Natural killer cell (primary cell): ENCODE data around the gene SORCS1. TPM values are rescaled to one million over a fixed set of nuclear protein-coding genes. Genes with fewer than 3 reads are reported as not detected.

Experiments
- ATAC-seq, 3 donors: fragments of 150-1000 bp in 2 of 3; fragments of 200-7000 bp in 1 of 3; cut with Tn5 transposase; 1 replicate in 1 of 3; 2 replicates in 2 of 3; pipeline ENCODE4 v1.10.0; 2021; ENCODE audit warnings: mild to moderate bottlenecking in 2 of 3, moderate library complexity in 2 of 3
- DNase-seq, 2 donors: peaks; one replicate each; pipeline versions ENCODE4 v3.0.0 to v3.0.0-alpha.2; 2013 to 2021; ENCODE audit warnings: mixed read lengths in 1 of 2
- H3K27ac ChIP-seq: one replicate; pipeline ENCODE4 v1.5.1; 2013; ENCODE audit warnings: mild to moderate bottlenecking, low read length
- H3K27me3 ChIP-seq: one replicate; pipeline ENCODE4 v1.6.1; 2013; ENCODE audit warnings: low read length; ENCODE audit not compliant: control insufficient read depth, insufficient read depth
- H3K36me3 ChIP-seq: one replicate; pipeline ENCODE4 v1.6.1; 2013; ENCODE audit warnings: low read length; ENCODE audit not compliant: control insufficient read depth, insufficient read depth
- H3K4me1 ChIP-seq: one replicate; pipeline ENCODE4 v1.6.1; 2013; ENCODE audit warnings: low read length; ENCODE audit not compliant: control insufficient read depth, insufficient read depth
- H3K4me3 ChIP-seq: one replicate; pipeline ENCODE4 v1.5.1; 2013; ENCODE audit warnings: low read length
- H3K9me3 ChIP-seq: one replicate; pipeline ENCODE4 v1.6.1; 2013; ENCODE audit warnings: low read length; ENCODE audit not compliant: control insufficient read depth, insufficient read depth
- H3K27ac Mint-ChIP-seq, 2 donors: one replicate each; pipeline ENCODE4 v1.8.0; 2022; ENCODE audit warnings: mild to moderate bottlenecking in 2 of 2, mixed read lengths in 2 of 2, moderate library complexity in 1 of 2
- H3K27me3 Mint-ChIP-seq, 2 donors: one replicate each; pipeline ENCODE4 v1.8.0; 2022; ENCODE audit warnings: low read depth in 2 of 2, mixed read lengths in 2 of 2
- H3K36me3 Mint-ChIP-seq: one replicate; pipeline ENCODE4 v1.8.0; 2022; ENCODE audit warnings: mixed read lengths
- H3K4me1 Mint-ChIP-seq, 2 donors: one replicate each; pipeline ENCODE4 v1.8.0; 2022; ENCODE audit warnings: mixed read lengths in 2 of 2
- H3K4me3 Mint-ChIP-seq: one replicate; pipeline ENCODE4 v1.8.0; 2022; ENCODE audit warnings: mild to moderate bottlenecking, moderate library complexity, mixed read lengths
- H3K9me3 Mint-ChIP-seq, 2 donors: one replicate each; pipeline ENCODE4 v1.8.0; 2022; ENCODE audit warnings: mixed read lengths in 2 of 2
- WGBS: methylation state at CpG from one replicate; pipeline ENCODE4 v1.1.7; 2013; ENCODE audit warnings: missing lambda C conversion rate; ENCODE audit not compliant: insufficient coverage; 5-methylcytosine and 5-hydroxymethylcytosine counted together
- intact Hi-C: fragments of 100-400 bp; cut with micrococcal nuclease; formaldehyde crosslinking; loops from one replicate; pipeline ENCODE4 v1.14.2; 2022
- total RNA-seq, 4 donors: library from RNA; stranded (reverse); fragments of 120-200 nt in 1 of 4; gene quantifications; one replicate each; pipeline versions ENCODE4 v1.2.3 to v1.2.4, GENCODE V29; 2013 to 2022
- TF ChIP-seq, protein P1 (sequence below): fragments of 200-600 bp; IDR thresholded peaks from one replicate; pipeline ENCODE4 v1.8.0; 2022; ENCODE audit warnings: antibody characterized with exemption

SORCS1 gene
- total RNA-seq, 3 donors from 2014 or later (not counting 1 experiment from before 2014, with no cell fraction given), result not detected

DNA sequence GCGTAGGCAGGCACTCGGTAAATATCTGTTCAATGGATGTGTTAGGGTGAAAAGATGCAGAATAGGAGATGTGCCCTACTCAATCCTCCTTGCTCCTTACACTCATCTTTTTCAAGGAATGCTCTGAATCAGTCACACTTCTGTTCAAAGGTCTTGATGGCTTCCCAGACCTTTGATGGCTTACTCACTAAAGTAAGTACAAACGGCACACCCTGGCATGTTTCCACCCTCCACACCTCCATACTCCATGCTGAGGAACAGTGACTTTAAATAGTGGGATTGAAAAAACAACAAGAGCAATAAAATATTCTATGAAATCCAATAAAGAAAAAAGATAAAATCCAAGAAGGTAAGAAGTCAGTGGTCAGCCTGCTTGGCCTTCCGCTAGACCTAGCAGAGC is 569.2 kb downstream of the SORCS1 start:
- no peaks in the 10 kb centered on the region for H3K4me1 Mint-ChIP-seq
- no peaks in the 10 kb centered on the region for H3K36me3 Mint-ChIP-seq
- Histone ChIP-seq H3K36me3 (no peaks in the 10 kb centered on the region), H3K27me3 (no peaks in the 10 kb centered on the region), H3K4me1 (no peaks in the 10 kb centered on the region), H3K27ac (no peak overlapping the region), H3K4me3 (no peak overlapping the region), H3K9me3 (no peaks in the 10 kb centered on the region)
- DNase-seq (no peak), ATAC-seq (no peak)
- intact Hi-C loops, result loop anchor here (10.0 kb wide), 1 partner anchor 60 kb away; no protein-coding TSS in a partner anchor
- no peaks in the 10 kb centered on the region for H3K27me3 Mint-ChIP-seq
- TF ChIP-seq, protein P1, sequence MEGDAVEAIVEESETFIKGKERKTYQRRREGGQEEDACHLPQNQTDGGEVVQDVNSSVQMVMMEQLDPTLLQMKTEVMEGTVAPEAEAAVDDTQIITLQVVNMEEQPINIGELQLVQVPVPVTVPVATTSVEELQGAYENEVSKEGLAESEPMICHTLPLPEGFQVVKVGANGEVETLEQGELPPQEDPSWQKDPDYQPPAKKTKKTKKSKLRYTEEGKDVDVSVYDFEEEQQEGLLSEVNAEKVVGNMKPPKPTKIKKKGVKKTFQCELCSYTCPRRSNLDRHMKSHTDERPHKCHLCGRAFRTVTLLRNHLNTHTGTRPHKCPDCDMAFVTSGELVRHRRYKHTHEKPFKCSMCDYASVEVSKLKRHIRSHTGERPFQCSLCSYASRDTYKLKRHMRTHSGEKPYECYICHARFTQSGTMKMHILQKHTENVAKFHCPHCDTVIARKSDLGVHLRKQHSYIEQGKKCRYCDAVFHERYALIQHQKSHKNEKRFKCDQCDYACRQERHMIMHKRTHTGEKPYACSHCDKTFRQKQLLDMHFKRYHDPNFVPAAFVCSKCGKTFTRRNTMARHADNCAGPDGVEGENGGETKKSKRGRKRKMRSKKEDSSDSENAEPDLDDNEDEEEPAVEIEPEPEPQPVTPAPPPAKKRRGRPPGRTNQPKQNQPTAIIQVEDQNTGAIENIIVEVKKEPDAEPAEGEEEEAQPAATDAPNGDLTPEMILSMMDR, result no peak
- WGBS, result 83% methylated on average over 3 of the region's 4 CpGs
- H3K4me3 Mint-ChIP-seq, result no peak overlapping the region
- no peaks in the 10 kb centered on the region for H3K9me3 Mint-ChIP-seq
- no peak overlapping the region for H3K27ac Mint-ChIP-seq

DNA sequence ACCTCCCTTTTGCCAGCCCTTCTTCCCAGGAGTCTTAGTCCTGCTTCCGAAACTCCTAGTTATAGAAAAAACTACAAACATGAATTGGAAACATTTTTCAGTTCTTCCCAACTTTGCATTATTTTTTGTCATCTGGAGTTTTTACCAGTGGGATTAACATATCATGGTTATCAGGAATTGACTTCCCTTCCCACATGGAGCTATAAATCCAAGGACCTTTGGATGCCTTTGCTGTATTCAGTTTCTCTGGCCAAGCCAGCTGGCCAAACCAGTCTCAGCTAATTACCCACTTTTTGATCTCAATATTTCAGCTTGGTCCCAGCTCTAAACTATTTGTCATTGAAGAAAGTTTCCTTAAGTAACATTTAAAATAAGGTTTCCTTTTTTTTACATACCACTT is 570.6 kb downstream of the SORCS1 start:
- Mint-ChIP-seq H3K4me3 (no peak overlapping the region), H3K27me3 (no peaks in the 10 kb centered on the region), H3K27ac (no peak overlapping the region), H3K4me1 (no peaks in the 10 kb centered on the region), H3K36me3 (no peaks in the 10 kb centered on the region), H3K9me3 (no peaks in the 10 kb centered on the region)
- no peaks in the 10 kb centered on the region for H3K36me3 ChIP-seq
- H3K27me3 ChIP-seq, result no peaks in the 10 kb centered on the region
- 67% methylated on average over 1 of the region's 1 CpG for WGBS
- H3K4me3 ChIP-seq, result no peak overlapping the region
- no peaks in the 10 kb centered on the region for H3K9me3 ChIP-seq
- H3K27ac ChIP-seq, result no peak overlapping the region
- TF ChIP-seq, protein P1, result no peak
- intact Hi-C loops, result loop anchor here (10.0 kb wide), 1 partner anchor 61 kb away; no protein-coding TSS in a partner anchor
- no peak for DNase-seq
- no peaks in the 10 kb centered on the region for H3K4me1 ChIP-seq
- no peak for ATAC-seq

DNA sequence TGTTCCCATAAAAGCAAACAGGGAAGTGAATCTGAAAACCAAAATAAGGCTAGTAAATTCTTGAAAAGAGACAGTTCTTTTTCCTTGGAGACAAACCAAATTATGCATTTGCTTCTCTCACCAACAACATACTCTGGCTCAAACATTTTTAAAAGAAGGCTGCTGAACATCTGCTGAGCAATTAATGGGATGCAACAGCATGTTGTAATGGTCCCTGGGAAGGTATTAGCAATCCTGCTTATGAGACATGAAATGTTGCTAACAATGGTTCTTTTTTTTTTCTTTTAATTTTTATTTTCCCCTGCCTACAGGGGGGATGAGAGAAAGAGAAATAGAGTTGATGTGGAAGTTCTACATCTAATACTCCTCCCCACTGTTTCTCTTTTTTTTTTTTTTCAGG is 572.1 kb downstream of the SORCS1 start:
- H3K9me3 Mint-ChIP-seq, result no peaks in the 10 kb centered on the region

DNA sequence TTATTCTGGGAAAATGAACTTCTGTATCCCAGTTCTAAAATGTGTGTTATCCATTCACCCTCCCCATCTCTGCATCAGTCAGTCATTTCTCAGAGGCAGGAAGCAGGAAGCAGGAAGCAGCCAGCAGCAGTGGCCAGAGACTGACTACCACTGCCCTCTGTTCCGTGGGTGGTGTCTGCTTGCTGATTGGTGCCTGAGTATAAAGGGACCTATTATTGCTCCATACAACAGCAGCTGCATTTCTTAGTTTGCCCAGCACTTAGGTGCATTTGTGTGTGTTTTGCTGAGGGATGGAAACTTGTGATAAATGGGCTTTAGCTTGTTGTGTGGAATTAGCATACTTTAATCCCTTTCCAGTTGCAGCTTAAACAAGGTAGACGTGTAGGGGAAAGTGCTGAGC is 582.2 kb downstream of the SORCS1 start:
- Mint-ChIP-seq H3K9me3 (peaks cover 0 to 7% of the 10 kb centered on the region in 2 donors), H3K36me3 (no peaks in the 10 kb centered on the region), H3K4me3 (no peak overlapping the region), H3K27me3 (no peaks in the 10 kb centered on the region), H3K4me1 (no peaks in the 10 kb centered on the region), H3K27ac (no peak overlapping the region)
- no peaks in the 10 kb centered on the region for H3K9me3 ChIP-seq
- no peaks in the 10 kb centered on the region for H3K27me3 ChIP-seq
- 63% methylated on average over 2 of the region's 2 CpGs for WGBS
- DNase-seq, result no peak
- H3K4me1 ChIP-seq, result no peaks in the 10 kb centered on the region
- no peaks in the 10 kb centered on the region for H3K36me3 ChIP-seq
- intact Hi-C loops, result no loop called here
- no peak for ATAC-seq
- H3K27ac ChIP-seq, result no peak overlapping the region
- no peak overlapping the region for H3K4me3 ChIP-seq
- TF ChIP-seq, protein P1, result no peak

More for the DNA sequence above, 572.1 kb downstream of the SORCS1 start:
- no peaks in the 10 kb centered on the region for H3K9me3 ChIP-seq
- ATAC-seq (no peak), DNase-seq (no peak)
- intact Hi-C loops, result loop anchor here (10.0 kb wide), 1 partner anchor 62 kb away; no protein-coding TSS in a partner anchor
- no peaks in the 10 kb centered on the region for H3K27me3 ChIP-seq
- no peak overlapping the region for H3K27ac ChIP-seq
- Mint-ChIP-seq H3K36me3 (no peaks in the 10 kb centered on the region), H3K27me3 (no peaks in the 10 kb centered on the region), H3K4me3 (no peak overlapping the region), H3K4me1 (no peaks in the 10 kb centered on the region), H3K27ac (no peak overlapping the region)
- H3K4me3 ChIP-seq, result no peak overlapping the region
- no peaks in the 10 kb centered on the region for H3K4me1 ChIP-seq
- TF ChIP-seq, protein P1, result no peak
- no peaks in the 10 kb centered on the region for H3K36me3 ChIP-seq
